Dendritic cell treated with granulocyte-macrophage colony-stimulating factor and Interleukin-4, amounts not matched to agents 40 ng/mL and 50 ng/mL, for 4 days (primary cell): ENCODE measurements around the gene RAB11B.
"Not testable (repeated sequence)": the region's sequence is repeated elsewhere in the genome, so short reads cannot be mapped to it uniquely, and the experiment has no call there.

Experiments used
- H3K27ac Mint-ChIP-seq: one replicate; pipeline ENCODE4 v1.8.0; 2022; ENCODE audit warnings: mild to moderate bottlenecking, mixed read lengths
- H3K27me3 Mint-ChIP-seq: one replicate; pipeline ENCODE4 v1.8.0; 2022; ENCODE audit warnings: mild to moderate bottlenecking, mixed read lengths
- H3K36me3 Mint-ChIP-seq: one replicate; pipeline ENCODE4 v1.8.0; 2022; ENCODE audit warnings: low read depth, mixed read lengths
- H3K4me1 Mint-ChIP-seq: one replicate; pipeline ENCODE4 v1.8.0; 2022; ENCODE audit warnings: low read depth, mixed read lengths
- H3K4me3 Mint-ChIP-seq: one replicate; pipeline ENCODE4 v1.8.0; 2022; ENCODE audit warnings: mild to moderate bottlenecking, moderate library complexity, mixed read lengths
- H3K9me3 Mint-ChIP-seq: one replicate; pipeline ENCODE4 v1.8.0; 2022; ENCODE audit warnings: mixed read lengths
- intact Hi-C: fragments of 100-400 bp; cut with micrococcal nuclease; formaldehyde crosslinking; loops from one replicate; pipeline ENCODE4 v1.15.0; 2022

RAB11B gene

GRCh38 chr19:8395621-8396082 is 5.5 kb downstream of the RAB11B start:
- peaks cover 84% of the 10 kb centered on the region for H3K36me3 Mint-ChIP-seq
- H3K27me3 Mint-ChIP-seq = no peaks in the 10 kb centered on the region
- H3K27ac Mint-ChIP-seq = no peak overlapping the region
- no peaks in the 10 kb centered on the region for H3K9me3 Mint-ChIP-seq
- intact Hi-C loops = loop anchor here (1.0 kb wide), 1 partner anchor 41 kb away; no protein-coding TSS in a partner anchor
- peaks cover 60% of the 10 kb centered on the region for H3K4me1 Mint-ChIP-seq
- no peak overlapping the region for H3K4me3 Mint-ChIP-seq

- Mint-ChIP-seq H3K4me3 (no peak overlapping the region), H3K27me3 (no peaks in the 10 kb centered on the region), H3K4me1 (peaks cover 54% of the 10 kb centered on the region), H3K36me3 (peaks cover 86% of the 10 kb centered on the region), H3K9me3 (no peaks in the 10 kb centered on the region), H3K27ac (no peak overlapping the region)
- intact Hi-C loops = loop anchor here (1.0 kb wide), 1 partner anchor 42 kb away; no protein-coding TSS in a partner anchor
These were observed 6.0 kb downstream of the RAB11B start for GRCh38 chr19:8396185-8396562.

DNA sequence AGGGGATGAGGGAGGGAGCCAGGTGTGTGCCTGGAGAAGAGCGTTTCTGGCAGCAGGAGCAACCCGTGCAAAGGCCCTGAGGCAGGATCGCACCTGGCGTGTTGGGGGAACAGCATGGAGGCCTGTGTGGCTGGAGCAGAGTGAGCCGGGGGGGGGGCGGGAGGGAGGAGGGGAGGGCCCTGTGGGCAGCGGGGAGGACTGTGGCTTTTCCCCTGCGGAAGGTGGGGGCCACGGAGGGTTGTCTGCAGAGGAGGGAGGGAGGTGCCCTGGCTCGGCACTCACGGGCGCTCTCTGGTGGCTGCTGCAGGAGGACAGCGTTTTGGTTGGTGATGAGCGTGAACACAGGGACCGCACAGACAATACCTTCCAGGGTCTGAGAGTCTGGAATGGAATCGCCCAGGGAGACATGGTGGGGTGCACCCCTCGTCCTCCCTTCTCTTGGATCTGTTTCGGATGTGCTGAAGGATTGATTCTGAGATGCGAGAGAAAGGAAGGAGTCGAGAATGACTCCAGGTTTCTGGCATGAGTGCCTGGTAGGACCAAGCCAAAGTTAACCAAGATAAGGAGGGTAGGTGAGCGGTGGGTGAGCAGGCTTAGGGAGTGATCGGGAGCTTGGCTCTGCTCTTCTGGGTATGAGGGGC is 6.5 kb downstream of the RAB11B start:
- H3K27me3 Mint-ChIP-seq = no peaks in the 10 kb centered on the region
- no peak overlapping the region for H3K4me3 Mint-ChIP-seq
- H3K9me3 Mint-ChIP-seq = no peaks in the 10 kb centered on the region
- intact Hi-C loops = loop anchor here (1.0 kb wide), 1 partner anchor 42 kb away; no protein-coding TSS in a partner anchor
- peaks cover 88% of the 10 kb centered on the region for H3K36me3 Mint-ChIP-seq
- H3K4me1 Mint-ChIP-seq = peaks cover 49% of the 10 kb centered on the region
- peak overlapping the region; percentile 52 for H3K27ac Mint-ChIP-seq

DNA sequence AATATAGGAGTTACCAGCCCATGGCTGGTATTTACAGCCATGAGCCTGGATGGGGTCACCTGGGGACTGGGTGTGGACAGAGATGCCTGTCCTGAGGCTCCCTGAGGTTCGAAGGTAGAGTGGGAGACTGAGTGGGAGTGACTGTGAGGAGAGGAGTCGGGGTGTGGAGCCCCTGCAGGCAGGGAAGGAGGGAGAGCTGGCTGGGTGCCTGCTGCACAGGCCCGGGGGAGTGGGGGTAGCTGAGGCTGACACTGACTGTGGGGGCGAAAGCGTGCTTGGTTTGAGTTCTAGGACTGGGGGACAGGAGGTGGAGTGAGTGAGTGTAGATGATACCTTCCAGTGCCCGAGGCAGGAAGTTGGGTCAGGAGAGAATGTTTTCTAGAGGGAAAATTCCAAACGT is 7.1 kb downstream of the RAB11B start:
- no peaks in the 10 kb centered on the region for H3K27me3 Mint-ChIP-seq
- peaks cover 92% of the 10 kb centered on the region for H3K36me3 Mint-ChIP-seq
- intact Hi-C loops = no loop called here

DNA sequence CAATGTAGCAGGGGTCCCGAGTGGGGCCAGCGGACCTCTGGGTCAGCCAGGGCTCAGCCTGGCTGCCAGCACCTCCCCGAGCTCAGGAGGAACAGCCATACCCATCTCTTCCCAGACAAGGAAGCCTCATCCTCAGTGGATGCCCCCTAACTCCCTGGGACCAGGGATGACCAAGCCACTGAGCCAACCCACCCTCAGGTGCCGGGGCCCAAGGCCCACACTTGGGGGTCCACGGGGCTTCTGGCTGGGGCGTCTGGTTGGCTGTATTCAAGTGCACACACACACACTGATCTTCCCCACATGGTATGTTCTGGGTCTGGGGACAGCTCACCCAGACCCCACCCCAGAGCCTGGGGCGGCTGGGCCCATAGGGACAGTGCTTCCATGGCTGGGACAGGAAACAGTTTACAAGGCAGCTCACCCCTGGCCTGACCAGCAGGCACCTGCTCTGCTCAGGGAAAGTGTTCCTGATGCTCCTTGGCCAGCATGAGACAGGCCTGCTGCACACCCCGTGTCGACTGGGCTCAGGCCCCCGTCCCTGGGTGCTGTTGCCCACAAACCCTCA is 7.7 kb downstream of the RAB11B start:
- H3K27ac Mint-ChIP-seq = no peak overlapping the region

More for the DNA sequence above, 7.1 kb downstream of the RAB11B start:
- H3K9me3 Mint-ChIP-seq = no peaks in the 10 kb centered on the region
- peak overlapping the region; percentile 52 for H3K27ac Mint-ChIP-seq
- H3K4me3 Mint-ChIP-seq = no peak overlapping the region
- peaks cover 44% of the 10 kb centered on the region for H3K4me1 Mint-ChIP-seq

DNA sequence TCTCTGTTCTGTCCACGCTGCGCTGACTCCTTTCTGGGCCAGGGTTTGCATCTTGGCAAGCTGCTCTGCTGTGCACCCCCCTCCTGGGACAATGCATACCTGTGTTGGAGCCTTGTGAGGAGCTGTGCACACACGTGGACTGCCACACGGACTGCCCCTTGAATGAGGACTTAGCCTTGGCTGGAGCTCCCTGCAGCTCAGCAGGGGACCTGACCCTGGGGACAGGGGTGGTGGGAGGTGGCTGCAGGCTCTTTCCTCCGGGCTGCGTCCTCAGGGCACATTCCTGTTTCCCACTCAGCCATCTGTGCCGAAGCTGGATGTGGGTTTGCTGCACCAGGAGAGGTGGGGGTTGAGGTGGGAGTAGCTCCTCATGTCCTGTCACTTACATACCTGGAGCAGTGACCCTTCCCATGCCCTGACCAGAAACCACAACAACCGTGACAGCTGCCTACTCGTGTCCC is 8.2 kb downstream of the RAB11B start:
- Mint-ChIP-seq H3K27me3 (no peaks in the 10 kb centered on the region), H3K36me3 (peaks cover 96% of the 10 kb centered on the region), H3K9me3 (no peaks in the 10 kb centered on the region), H3K4me1 (peaks cover 35% of the 10 kb centered on the region), H3K27ac (no peak overlapping the region), H3K4me3 (no peak overlapping the region)
- intact Hi-C loops = no loop called here

More for the DNA sequence above, 7.7 kb downstream of the RAB11B start:
- intact Hi-C loops = no loop called here
- Mint-ChIP-seq H3K9me3 (no peaks in the 10 kb centered on the region), H3K4me1 (peaks cover 40% of the 10 kb centered on the region), H3K4me3 (no peak overlapping the region), H3K27me3 (no peaks in the 10 kb centered on the region), H3K36me3 (peaks cover 96% of the 10 kb centered on the region)

GRCh38 chr19:8399681-8400188 is 9.6 kb downstream of the RAB11B start:
- H3K36me3 Mint-ChIP-seq = peaks cover 96% of the 10 kb centered on the region

DNA sequence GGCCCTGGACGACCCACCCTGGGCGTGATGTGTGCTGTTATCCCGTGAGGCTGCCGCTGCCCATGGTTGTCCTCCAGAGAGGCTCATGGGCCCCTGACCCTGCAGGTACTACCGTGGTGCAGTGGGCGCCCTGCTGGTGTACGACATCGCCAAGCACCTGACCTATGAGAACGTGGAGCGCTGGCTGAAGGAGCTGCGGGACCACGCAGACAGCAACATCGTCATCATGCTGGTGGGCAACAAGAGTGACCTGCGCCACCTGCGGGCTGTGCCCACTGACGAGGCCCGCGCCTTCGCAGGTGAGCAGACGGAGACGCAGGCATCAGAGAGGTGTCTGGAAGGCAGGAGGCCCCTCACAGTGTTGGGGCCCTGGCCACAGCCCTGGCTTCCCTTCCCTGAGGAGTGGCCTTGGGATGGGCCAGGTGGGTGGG is 11.8 kb downstream of the RAB11B start:
- H3K9me3 Mint-ChIP-seq = no peaks in the 10 kb centered on the region
- no peak overlapping the region for H3K4me3 Mint-ChIP-seq
- H3K36me3 Mint-ChIP-seq = peaks cover 90% of the 10 kb centered on the region
- no peaks in the 10 kb centered on the region for H3K27me3 Mint-ChIP-seq
- H3K27ac Mint-ChIP-seq = peak overlapping the region; percentile 23
- intact Hi-C loops = no loop called here
- peaks cover 32% of the 10 kb centered on the region for H3K4me1 Mint-ChIP-seq

More at GRCh38 chr19:8399681-8400188, 9.6 kb downstream of the RAB11B start:
- Mint-ChIP-seq H3K27me3 (no peaks in the 10 kb centered on the region), H3K9me3 (no peaks in the 10 kb centered on the region), H3K27ac (no peak overlapping the region), H3K4me1 (peaks cover 40% of the 10 kb centered on the region), H3K4me3 (no peak overlapping the region)
- intact Hi-C loops = no loop called here

- intact Hi-C loops = no loop called here
- Mint-ChIP-seq H3K9me3 (no peaks in the 10 kb centered on the region), H3K27me3 (no peaks in the 10 kb centered on the region), H3K4me3 (no peak overlapping the region), H3K36me3 (peaks cover 83% of the 10 kb centered on the region), H3K4me1 (peaks cover 22% of the 10 kb centered on the region), H3K27ac (no peak overlapping the region)
These were observed 13.1 kb downstream of the RAB11B start for GRCh38 chr19:8403098-8403819.

- peaks cover 18% of the 10 kb centered on the region for H3K4me1 Mint-ChIP-seq
- intact Hi-C loops = no loop called here
- H3K27ac Mint-ChIP-seq = no peak overlapping the region
- no peaks in the 10 kb centered on the region for H3K9me3 Mint-ChIP-seq
- no peak overlapping the region for H3K4me3 Mint-ChIP-seq
- peaks cover 78% of the 10 kb centered on the region for H3K36me3 Mint-ChIP-seq
- no peaks in the 10 kb centered on the region for H3K27me3 Mint-ChIP-seq
These were observed 13.6 kb downstream of the RAB11B start for GRCh38 chr19:8403820-8404109.

- Mint-ChIP-seq H3K27ac (no peak overlapping the region), H3K27me3 (no peaks in the 10 kb centered on the region), H3K9me3 (no peaks in the 10 kb centered on the region), H3K36me3 (peaks cover 70% of the 10 kb centered on the region), H3K4me1 (peaks cover 13% of the 10 kb centered on the region), H3K4me3 (no peak overlapping the region)
- intact Hi-C loops = no loop called here
These were observed 14.4 kb downstream of the RAB11B start for GRCh38 chr19:8404391-8405151.

GRCh38 chr19:8410718-8411117 is 20.6 kb downstream of the RAB11B start:
- not testable (repeated sequence) for H3K27me3 Mint-ChIP-seq, H3K9me3 Mint-ChIP-seq, H3K4me3 Mint-ChIP-seq
- intact Hi-C loops = loop anchor here (10.0 kb wide), 1 partner anchor 94 kb away; the partner anchor contains the start of gene PRAM1
- peaks cover 12% of the 10 kb centered on the region for H3K36me3 Mint-ChIP-seq
- H3K4me1 Mint-ChIP-seq = peaks cover 12% of the 10 kb centered on the region
- peak overlapping the region; percentile 48 for H3K27ac Mint-ChIP-seq

- H3K4me3 Mint-ChIP-seq = peak within 1 kb of the TSS; percentile 63
- H3K36me3 Mint-ChIP-seq = no peaks in the 10 kb centered on the region
- peak within 1 kb of the TSS; percentile 61 for H3K27ac Mint-ChIP-seq
- H3K4me1 Mint-ChIP-seq = peaks cover 23% of the 10 kb centered on the region
- no peaks in the 10 kb centered on the region for H3K9me3 Mint-ChIP-seq
- intact Hi-C loops = loop anchor here (2.0 to 10.0 kb wide), 2 partner anchors 40 to 92 kb away; partner anchors contain the start of gene PRAM1
- no peaks in the 10 kb centered on the region for H3K27me3 Mint-ChIP-seq
These were observed 22.8 kb downstream of the RAB11B start, which contains the start of gene MARCHF2 for GRCh38 chr19:8412783-8413628. MARCHF2 (plus strand) TSS chr19:8413305; CDS start chr19:8421841, 8,536 bp downstream.
